ENCODE data around the gene CLIC1.

The CLIC1 gene

DNA sequence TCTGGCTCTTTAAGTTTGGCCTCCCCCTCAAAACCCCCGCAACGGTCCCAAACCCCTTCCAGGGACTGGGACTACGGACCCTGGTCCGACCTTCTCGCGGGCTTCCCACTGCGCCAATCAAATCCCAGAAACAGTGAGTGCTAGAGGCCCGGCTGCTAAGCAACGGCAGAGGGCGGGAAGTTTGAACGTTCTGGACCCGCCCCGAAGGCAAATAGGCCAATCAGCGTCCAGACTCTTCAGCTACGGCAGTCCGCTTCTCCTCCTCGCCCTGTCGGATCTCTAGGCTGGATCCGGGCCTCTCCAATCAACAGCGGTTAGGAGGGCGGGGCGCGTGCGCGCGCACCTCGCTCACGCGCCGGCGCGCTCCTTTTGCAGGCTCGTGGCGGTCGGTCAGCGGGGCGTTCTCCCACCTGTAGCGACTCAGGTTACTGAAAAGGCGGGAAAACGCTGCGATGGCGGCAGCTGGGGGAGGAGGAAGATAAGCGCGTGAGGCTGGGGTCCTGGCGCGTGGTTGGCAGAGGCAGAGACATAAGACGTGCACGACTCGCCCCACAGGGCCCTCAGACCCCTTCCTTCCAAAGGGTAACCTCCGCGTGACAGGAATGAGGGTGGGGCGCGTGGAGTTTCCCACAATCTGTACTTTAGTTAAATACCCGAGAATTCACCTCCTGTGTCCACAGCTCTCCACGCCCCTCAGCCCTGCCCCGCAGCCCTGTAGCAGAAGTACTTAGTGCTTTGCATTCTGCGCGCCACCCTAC, 3.5 kb upstream of the CLIC1 start, which contains the start of gene MSH5:
Gene MSH5, plus strand, starts transcription at position 367 of the 758 bp plus-strand sequence. CDS start 462 bp downstream, outside the sequence.
- Histone ChIP-seq H3K4me1 (peaks cover 34% of the 10 kb centered on the region), H3K36me3 (replicated peaks) (peaks cover 39% of the 10 kb centered on the region), H3K27me3 (ENCODE audit: low read depth) (no peaks in the 10 kb centered on the region), H3K9me3 (no peaks in the 10 kb centered on the region), H3K4me3 (peak within 1 kb of the TSS; percentile 62)
- DNase-seq (ENCODE audit: low spot score in 2 of 2), result peak; percentile 99 to 100
- in situ Hi-C loops (cut with MboI; ENCODE audit: low sequenced_read_pairs), result loop anchor here (5.0 kb wide), 1 partner anchor 92 kb away; no protein-coding TSS in a partner anchor

DNA sequence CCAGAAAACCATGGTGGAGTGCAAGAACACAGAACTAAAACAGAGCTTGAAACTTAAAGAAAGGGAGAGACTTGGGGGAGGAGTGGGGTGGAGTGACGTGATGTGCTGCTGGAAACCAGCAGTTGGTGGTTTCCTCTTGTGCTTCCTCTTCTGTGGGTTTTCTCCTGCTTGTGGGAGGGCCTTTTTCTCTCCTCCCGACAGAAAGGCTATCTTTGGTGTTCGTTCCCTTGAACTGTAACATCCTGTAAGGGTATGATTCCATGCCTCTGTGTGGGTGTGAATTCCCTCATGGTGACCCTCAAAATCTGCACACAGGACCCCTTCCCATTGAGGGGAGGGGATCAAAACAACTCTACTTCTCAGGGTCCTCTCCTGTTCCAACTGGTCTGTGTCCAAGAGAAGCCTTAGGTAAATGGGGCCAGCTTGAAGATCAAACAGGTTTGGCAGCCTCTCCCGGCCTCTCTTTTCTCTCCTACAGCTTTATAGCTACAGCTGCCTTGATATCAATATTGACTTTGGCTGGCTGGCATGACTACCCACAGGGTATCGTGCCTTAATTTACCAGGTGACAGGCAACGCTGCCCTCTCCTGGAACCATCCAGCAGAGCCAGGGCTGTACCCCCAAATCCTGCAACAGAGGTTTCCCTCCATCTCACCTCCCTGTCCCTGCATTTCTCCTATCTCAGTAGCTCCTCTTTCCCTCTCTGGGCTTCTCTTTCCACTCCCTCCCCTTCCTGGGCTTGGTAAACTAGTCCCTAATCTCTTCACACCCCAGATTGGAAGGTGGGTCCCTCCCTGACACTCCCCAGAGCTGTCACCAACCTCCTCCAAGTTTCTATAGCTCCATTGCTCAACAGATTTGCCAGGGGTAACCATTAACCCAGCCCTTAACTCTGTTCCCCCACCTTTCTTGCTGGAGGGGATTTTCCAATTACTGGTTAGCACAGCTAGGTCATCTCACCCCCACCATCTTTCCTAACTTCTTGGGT, 2.0 kb upstream of the CLIC1 start:
- H3K4me3 ChIP-seq, result no peak overlapping the region
- in situ Hi-C loops (cut with MboI; ENCODE audit: low sequenced_read_pairs), result loop anchor here (5.0 kb wide), 1 partner anchor 94 kb away; no protein-coding TSS in a partner anchor
- no peaks in the 10 kb centered on the region for H3K9me3 ChIP-seq
- H3K4me1 ChIP-seq, result peaks cover 42% of the 10 kb centered on the region
- peak; percentile 55 to 56 for DNase-seq (ENCODE audit: low spot score in 2 of 2)
- H3K27me3 ChIP-seq (ENCODE audit: low read depth), result no peaks in the 10 kb centered on the region
- H3K36me3 ChIP-seq (replicated peaks), result peaks cover 40% of the 10 kb centered on the region

DNA sequence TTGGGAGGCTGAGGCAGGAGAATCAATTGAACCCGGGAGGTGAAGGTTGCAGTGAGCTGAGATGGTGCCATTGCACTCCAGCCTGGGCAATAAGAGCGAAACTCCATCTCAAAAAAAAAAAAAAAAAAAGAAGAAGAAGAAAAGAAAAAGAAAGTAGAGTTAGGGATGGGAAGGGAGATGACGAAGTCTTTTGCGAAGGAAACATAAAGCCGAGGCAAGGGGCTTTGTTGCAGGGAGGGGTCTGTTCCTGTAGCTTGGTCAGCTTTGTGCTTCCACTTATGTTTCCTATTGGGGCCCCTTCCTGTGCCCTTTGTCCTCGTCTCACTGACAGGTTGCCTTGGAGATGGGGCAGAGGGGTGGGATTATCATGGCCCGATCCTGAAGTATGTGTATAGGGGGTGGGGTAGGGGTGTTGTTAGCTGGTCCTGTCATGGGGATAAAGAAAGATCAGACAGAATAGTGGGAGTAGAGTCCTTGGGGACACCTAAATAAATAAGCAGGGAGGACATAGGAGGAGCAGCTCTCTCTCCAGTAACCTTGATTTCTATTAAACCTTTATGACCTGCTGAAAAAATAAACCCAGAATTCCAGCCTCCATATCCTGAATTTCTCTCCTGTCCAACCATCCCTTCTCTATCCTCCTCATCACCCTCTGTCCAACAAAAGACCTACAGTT, 1.1 kb upstream of the CLIC1 start:
- in situ Hi-C loops (cut with MboI; ENCODE audit: low sequenced_read_pairs), result loop anchor here (5.0 kb wide), 1 partner anchor 95 kb away; no protein-coding TSS in a partner anchor
- Histone ChIP-seq H3K4me3 (no peak overlapping the region), H3K27me3 (ENCODE audit: low read depth) (no peaks in the 10 kb centered on the region), H3K4me1 (peaks cover 42% of the 10 kb centered on the region), H3K36me3 (replicated peaks) (peaks cover 40% of the 10 kb centered on the region), H3K9me3 (no peaks in the 10 kb centered on the region)
- DNase-seq (ENCODE audit: low spot score in 2 of 2), result peak; percentile 79 to 87

DNA sequence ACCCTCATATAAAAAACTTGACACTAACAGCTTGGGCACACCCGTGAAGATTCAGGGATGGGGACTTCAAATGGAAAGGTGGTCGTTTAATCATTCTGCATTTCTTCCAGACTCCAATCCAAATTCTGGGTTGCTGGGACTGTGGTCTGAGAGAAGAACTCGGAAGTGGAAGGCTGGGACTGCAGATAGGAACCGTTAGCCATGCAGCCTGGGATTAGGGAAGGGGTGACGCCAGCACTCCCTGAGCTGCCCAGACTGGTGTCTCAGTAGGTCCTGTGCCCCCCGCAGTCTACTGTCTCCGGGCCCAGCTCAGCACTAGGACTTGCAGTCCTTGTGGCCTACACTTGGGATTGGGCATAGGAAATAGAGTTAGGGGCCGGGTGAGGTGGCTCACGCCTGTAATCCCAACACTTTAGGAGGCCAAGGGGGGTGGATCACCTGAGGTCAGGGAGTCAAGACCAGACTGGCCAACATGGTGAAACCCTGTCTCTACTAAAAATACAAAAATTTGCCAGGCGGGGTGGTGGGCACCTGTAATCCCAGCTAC, 511 bp upstream of the CLIC1 start:
- Histone ChIP-seq H3K36me3 (replicated peaks) (peaks cover 40% of the 10 kb centered on the region), H3K27me3 (ENCODE audit: low read depth) (no peaks in the 10 kb centered on the region), H3K9me3 (no peaks in the 10 kb centered on the region), H3K4me3 (peak overlapping the region; percentile 62), H3K4me1 (peaks cover 42% of the 10 kb centered on the region)
- in situ Hi-C loops (cut with MboI; ENCODE audit: low sequenced_read_pairs), result loop anchor here (5.0 kb wide), 1 partner anchor 95 kb away; no protein-coding TSS in a partner anchor
- DNase-seq (ENCODE audit: low spot score in 2 of 2), result no peak

DNA sequence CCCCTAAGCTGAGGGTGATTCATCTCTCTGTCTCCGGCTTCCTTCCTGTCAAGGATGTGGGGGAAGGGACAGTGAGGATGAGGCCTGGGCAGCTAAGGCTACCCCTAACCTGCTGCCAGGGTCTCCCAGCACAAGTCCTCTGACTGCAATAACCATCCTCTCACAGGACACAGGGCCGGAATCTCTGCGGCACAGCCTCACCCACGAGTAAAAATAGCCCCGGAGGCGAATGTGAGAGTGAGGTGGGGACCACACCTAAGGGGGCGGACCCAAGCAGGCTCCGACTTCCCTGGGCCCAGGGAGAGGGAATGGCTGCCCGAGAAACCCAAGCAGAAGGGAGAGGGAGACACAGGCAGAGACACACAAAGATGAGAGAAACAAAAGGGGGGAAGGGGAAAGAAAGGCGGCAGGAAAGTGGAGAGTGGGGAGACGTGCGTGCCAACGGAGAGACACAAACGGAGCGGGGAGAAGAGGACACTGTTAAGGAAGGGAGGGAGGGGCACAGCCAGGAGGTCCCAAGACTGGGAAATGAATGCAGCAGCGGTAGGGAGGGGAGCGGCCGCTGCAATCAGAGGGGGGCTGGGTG, 1.4 kb downstream of the CLIC1 start:
- Histone ChIP-seq H3K4me1 (peaks cover 42% of the 10 kb centered on the region), H3K9me3 (no peaks in the 10 kb centered on the region), H3K27me3 (ENCODE audit: low read depth) (no peaks in the 10 kb centered on the region), H3K36me3 (replicated peaks) (peaks cover 44% of the 10 kb centered on the region), H3K4me3 (peak overlapping the region; percentile 62)
- in situ Hi-C loops (cut with MboI; ENCODE audit: low sequenced_read_pairs), result loop anchor here (5.0 kb wide), 1 partner anchor 97 kb away; no protein-coding TSS in a partner anchor
- peak in 1 of 2 experiments; percentile 60 for DNase-seq (ENCODE audit: low spot score in 2 of 2)

DNA sequence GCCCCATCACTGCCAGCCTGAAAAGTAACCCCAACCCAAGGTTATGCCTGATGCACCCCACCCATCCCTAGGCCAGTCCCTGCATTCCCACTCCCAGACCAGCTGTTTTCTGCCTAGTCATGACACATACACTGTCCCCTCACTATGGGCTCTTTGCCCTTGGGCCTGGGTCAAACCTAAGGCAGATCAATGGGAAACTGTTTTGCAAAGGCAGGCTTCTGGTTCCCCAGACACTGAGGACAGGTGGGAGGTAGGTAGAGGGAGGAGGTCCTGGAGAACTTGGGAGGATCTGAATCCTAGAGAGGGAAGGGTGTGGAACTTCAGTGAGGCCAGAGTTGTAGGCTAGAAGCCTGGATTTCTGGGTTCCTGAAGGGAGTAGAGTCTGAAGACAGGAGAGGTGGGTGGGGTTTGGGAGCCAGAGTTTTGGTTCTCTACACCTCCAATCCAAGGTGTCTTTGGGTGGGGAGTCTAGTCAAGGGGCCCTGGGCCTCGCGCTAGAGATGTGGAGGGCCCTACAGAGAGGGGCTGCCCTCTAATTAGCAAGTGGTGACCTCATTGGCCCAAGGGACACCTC, 2.0 kb downstream of the CLIC1 start:
- Histone ChIP-seq H3K9me3 (no peaks in the 10 kb centered on the region), H3K4me1 (peaks cover 40% of the 10 kb centered on the region), H3K27me3 (ENCODE audit: low read depth) (no peaks in the 10 kb centered on the region), H3K4me3 (peak overlapping the region; percentile 62), H3K36me3 (replicated peaks) (peaks cover 44% of the 10 kb centered on the region)
- in situ Hi-C loops (cut with MboI; ENCODE audit: low sequenced_read_pairs), result no loop called here
- no peak for DNase-seq (ENCODE audit: low spot score in 2 of 2)

DNA sequence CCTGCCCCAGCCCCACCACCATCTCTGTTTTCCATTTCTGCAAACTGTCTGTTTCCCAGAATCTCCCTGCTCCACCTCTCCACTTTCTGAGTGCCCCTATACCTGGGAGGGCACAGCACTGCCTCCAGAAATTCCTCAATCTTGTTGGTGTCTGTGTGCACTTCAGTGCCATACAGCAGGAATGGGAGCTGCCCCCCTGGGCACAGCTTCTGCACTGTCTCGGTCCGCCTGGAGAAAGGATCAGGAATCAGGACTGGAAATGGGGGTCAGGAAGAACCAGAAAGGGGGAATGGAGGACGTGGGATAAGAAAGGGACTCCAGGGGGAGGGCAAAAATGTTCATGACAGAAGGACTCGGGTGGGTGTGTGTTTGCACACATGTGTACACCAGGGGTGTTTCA, 2.6 kb downstream of the CLIC1 start:
- in situ Hi-C loops (cut with MboI; ENCODE audit: low sequenced_read_pairs), result no loop called here
- Histone ChIP-seq H3K4me1 (peaks cover 34% of the 10 kb centered on the region), H3K9me3 (no peaks in the 10 kb centered on the region), H3K27me3 (ENCODE audit: low read depth) (no peaks in the 10 kb centered on the region), H3K4me3 (no peak overlapping the region), H3K36me3 (replicated peaks) (peaks cover 44% of the 10 kb centered on the region)
- no peak for DNase-seq (ENCODE audit: low spot score in 2 of 2)

DNA sequence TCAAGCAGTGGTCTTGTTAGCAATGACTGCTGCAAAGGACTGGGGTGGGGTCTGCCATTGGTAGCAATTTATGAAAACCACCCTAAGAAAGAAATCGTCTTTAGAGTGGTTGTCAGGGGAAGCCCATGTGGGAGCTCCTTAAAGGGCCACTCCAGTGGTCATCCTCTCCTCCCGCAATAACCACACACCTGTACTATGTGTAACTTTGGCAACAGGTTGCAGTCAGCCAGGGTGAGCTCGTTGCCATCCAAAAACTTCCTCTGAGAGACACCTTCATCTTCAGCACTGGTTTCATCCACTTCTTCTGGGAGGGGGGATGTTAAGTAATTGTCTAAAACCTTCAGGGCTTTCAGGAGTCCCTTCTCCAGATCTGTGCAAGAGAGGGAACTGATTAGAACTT, 4.3 kb downstream of the CLIC1 start:
- Histone ChIP-seq H3K4me3 (no peak overlapping the region), H3K9me3 (no peaks in the 10 kb centered on the region), H3K36me3 (replicated peaks) (peaks cover 44% of the 10 kb centered on the region), H3K27me3 (ENCODE audit: low read depth) (no peaks in the 10 kb centered on the region), H3K4me1 (peaks cover 18% of the 10 kb centered on the region)
- in situ Hi-C loops (cut with MboI; ENCODE audit: low sequenced_read_pairs), result no loop called here
- DNase-seq (ENCODE audit: low spot score in 2 of 2), result no peak

DNA sequence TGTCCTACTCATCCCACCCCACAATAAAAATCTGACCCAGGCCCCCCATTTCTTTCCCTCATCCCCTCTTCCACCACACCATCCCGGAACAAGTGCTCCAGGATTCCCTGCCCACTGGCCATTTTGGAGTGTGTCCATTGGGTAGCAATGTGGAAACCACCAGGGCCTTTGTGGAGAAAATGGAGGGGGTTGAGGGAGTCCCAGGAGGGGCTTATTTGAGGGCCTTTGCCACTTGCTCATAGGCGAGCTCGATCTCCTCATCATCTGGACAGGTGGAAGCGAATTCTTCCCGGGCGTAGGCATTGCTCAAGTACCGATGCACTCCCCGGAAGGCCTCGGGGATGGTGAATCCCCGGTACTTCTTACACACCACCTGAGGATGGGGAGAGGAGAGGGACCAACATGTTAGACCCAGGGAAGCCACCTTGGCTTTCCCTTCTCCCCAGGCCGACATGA, 5.7 kb downstream of the CLIC1 start:
- peaks cover 12% of the 10 kb centered on the region; the same call in 1 of the 2 replicates for H3K4me1 ChIP-seq
- no peak for DNase-seq (ENCODE audit: low spot score in 2 of 2)
- peaks cover 44% of the 10 kb centered on the region for H3K36me3 ChIP-seq (replicated peaks)
- no peaks in the 10 kb centered on the region for H3K9me3 ChIP-seq
- in situ Hi-C loops (cut with MboI; ENCODE audit: low sequenced_read_pairs), result no loop called here
- H3K27me3 ChIP-seq (ENCODE audit: low read depth), result no peaks in the 10 kb centered on the region
- no peak overlapping the region; the same call in 1 of the 2 replicates for H3K4me3 ChIP-seq

DNA sequence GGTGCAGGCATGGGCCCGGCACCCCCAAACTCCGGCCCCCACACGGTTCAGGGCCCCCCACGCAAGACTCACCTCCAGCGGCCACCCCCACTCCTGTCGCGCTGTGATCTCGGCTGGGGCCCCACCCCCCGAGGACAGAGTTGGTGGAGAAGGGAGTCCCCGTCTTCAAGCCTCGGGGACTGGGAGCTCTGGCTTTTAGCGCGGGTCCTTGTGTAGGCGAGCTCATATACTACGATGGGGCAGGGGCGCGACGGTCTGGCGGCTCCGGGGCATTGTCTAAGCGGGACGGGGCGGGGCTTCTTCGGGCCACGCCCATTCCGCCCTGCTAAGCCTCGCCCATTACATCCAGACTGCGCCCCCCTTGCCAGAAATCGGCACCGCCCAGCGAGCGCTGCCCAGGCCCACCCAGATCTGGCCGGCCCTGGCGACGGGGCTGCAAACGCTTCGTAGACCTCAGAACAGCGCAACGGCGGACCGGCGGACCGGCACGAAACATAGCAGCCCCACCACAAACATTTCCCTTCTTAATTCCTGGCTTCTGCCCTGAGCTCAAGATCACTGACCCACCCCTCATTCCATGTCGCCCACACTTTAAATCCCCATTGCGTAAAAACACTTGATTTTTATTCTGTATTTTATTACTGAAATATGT, 6.2 kb downstream of the CLIC1 start:
- DNase-seq (ENCODE audit: low spot score in 2 of 2), result peak; percentile 74 to 92
- no peaks in the 10 kb centered on the region for H3K27me3 ChIP-seq (ENCODE audit: low read depth)
- in situ Hi-C loops (cut with MboI; ENCODE audit: low sequenced_read_pairs), result no loop called here
- H3K9me3 ChIP-seq, result no peaks in the 10 kb centered on the region
- H3K36me3 ChIP-seq (replicated peaks), result peaks cover 44% of the 10 kb centered on the region
- H3K4me1 ChIP-seq, result peaks cover 12% of the 10 kb centered on the region; the same call in 1 of the 2 replicates
- peak overlapping the region; percentile 82 for H3K4me3 ChIP-seq

DNA sequence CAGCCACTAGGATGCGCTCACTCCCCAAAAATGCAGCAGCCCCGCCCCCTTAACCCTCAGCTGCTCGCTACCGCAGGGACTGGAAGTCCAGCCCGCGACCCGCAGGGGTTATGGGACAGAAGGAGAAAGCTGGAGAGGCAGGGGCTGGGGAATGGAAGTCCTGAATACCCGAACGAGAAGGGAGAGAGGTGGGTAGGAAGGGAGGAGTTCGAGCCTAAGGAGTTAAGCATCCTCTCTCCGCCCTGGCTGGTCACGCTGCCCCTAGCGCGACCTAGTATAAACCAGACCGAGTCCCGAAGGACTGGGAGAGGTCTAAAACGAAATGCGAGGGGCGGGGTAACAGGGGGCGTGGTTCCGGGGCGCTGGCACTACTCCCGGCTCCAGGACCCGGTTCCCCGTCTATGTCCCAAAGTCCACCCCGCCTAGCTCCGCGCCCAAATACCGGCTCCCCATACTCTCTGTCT, 6.8 kb downstream of the CLIC1 start:
- H3K27me3 ChIP-seq (ENCODE audit: low read depth), result no peaks in the 10 kb centered on the region
- peaks cover 41% of the 10 kb centered on the region for H3K36me3 ChIP-seq (replicated peaks)
- peaks cover 11% of the 10 kb centered on the region; the same call in 1 of the 2 replicates for H3K4me1 ChIP-seq
- H3K4me3 ChIP-seq, result peak overlapping the region; percentile 82
- in situ Hi-C loops (cut with MboI; ENCODE audit: low sequenced_read_pairs), result no loop called here
- peak; percentile 80 to 96 for DNase-seq (ENCODE audit: low spot score in 2 of 2)
- H3K9me3 ChIP-seq, result no peaks in the 10 kb centered on the region
